Measurements from ENCODE around the gene PURB.

PURB gene

DNA sequence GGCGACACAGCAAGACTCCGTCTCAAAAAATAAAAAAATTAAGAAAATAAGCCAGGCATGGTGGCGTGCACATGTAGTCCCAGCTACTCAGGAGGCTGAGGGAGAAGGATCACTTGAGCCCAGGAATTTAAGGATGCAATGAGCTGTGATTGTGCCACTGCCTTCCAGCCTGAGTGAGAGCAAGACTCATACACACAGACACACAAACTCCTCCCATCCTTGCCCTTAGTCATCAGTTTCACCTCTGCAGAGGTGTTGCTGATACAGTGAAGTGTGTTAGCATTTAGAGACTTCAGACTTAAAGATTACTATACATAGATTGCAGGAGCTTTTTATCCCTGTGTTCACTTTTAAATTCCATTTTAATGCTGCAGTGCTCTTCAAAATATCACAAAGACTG, 31.9 kb downstream of the PURB start:
- 94% methylated on average over 3 of the region's 3 CpGs for WGBS
- no peak overlapping the region for H3K4me3 ChIP-seq (ENCODE audit: insufficient read depth in 1 of 2, low read depth in 1 of 2, low read length in 2 of 2)
- H3K9ac ChIP-seq (ENCODE audit: low read length): no peak overlapping the region
- no peak overlapping the region for H4K91ac ChIP-seq (ENCODE audit: low read length)
- no peak overlapping the region for H2AFZ ChIP-seq (ENCODE audit: low read depth, low read length)
- H3K4me2 ChIP-seq (ENCODE audit: low read length, poor library complexity, severe bottlenecking): no peak overlapping the region
- no peaks in the 10 kb centered on the region for H3K79me1 ChIP-seq (replicated peaks; ENCODE audit: low read length, poor library complexity, severe bottlenecking)
- H2AK5ac ChIP-seq (ENCODE audit: low read length, severe bottlenecking): no peak overlapping the region
- no peak overlapping the region for H2BK12ac ChIP-seq (ENCODE audit: low read length in 2 of 2)
- H4K8ac ChIP-seq (ENCODE audit: low read length): no peak overlapping the region
- H3K23ac ChIP-seq (ENCODE audit: low read length in 2 of 2): no peak overlapping the region
- DNase-seq: no peak
- no peak overlapping the region for H3K18ac ChIP-seq (ENCODE audit: low read depth in 1 of 2, low read length in 2 of 2)
- no peak overlapping the region for H3K27ac ChIP-seq (ENCODE audit: low read length, poor library complexity, severe bottlenecking)
- H2BK15ac ChIP-seq (ENCODE audit: low read depth, poor library complexity, severe bottlenecking): no peak overlapping the region
- H3K9me3 ChIP-seq (ENCODE audit: control insufficient read depth, low read length): no peaks in the 10 kb centered on the region
- H3K4ac ChIP-seq (ENCODE audit: low read depth in 1 of 2, low read length in 2 of 2): no peak overlapping the region
- H3K36me3 ChIP-seq (ENCODE audit: control insufficient read depth in 1 of 2, insufficient read depth in 2 of 2, low read depth in 1 of 2, low read length in 2 of 2): no peaks in the 10 kb centered on the region
- H3K27me3 ChIP-seq (ENCODE audit: control insufficient read depth in 1 of 2, insufficient read depth in 1 of 2, low read length in 2 of 2): no peaks in the 10 kb centered on the region
- no peak overlapping the region for H2BK5ac ChIP-seq (ENCODE audit: low read depth, low read length, poor library complexity, severe bottlenecking)
- no peak overlapping the region for H2BK120ac ChIP-seq (ENCODE audit: low read depth, low read length)
- H3K4me1 ChIP-seq (ENCODE audit: control insufficient read depth, insufficient read depth, low read depth, low read length): peaks cover 3% of the 10 kb centered on the region
- no peak overlapping the region for H3K14ac ChIP-seq (ENCODE audit: low read length in 2 of 2)

- Histone ChIP-seq H2BK5ac (ENCODE audit: low read depth, low read length, poor library complexity, severe bottlenecking) (no peak overlapping the region), H3K14ac (ENCODE audit: low read length in 2 of 2) (no peak overlapping the region), H4K8ac (ENCODE audit: low read length) (no peak overlapping the region), H3K27me3 (ENCODE audit: control insufficient read depth in 1 of 2, insufficient read depth in 1 of 2, low read length in 2 of 2) (no peaks in the 10 kb centered on the region), H3K9me3 (ENCODE audit: control insufficient read depth, low read length) (no peaks in the 10 kb centered on the region), H2BK15ac (ENCODE audit: low read depth, poor library complexity, severe bottlenecking) (no peak overlapping the region), H3K4me2 (ENCODE audit: low read length, poor library complexity, severe bottlenecking) (no peak overlapping the region), H3K79me1 (replicated peaks; ENCODE audit: low read length, poor library complexity, severe bottlenecking) (no peaks in the 10 kb centered on the region), H3K4me3 (ENCODE audit: insufficient read depth in 1 of 2, low read depth in 1 of 2, low read length in 2 of 2) (no peak overlapping the region), H4K91ac (ENCODE audit: low read length) (no peak overlapping the region), H2AK5ac (ENCODE audit: low read length, severe bottlenecking) (no peak overlapping the region), H3K18ac (ENCODE audit: low read depth in 1 of 2, low read length in 2 of 2) (no peak overlapping the region), H3K23ac (ENCODE audit: low read length in 2 of 2) (no peak overlapping the region), H3K9ac (ENCODE audit: low read length) (no peak overlapping the region), H3K4ac (ENCODE audit: low read depth in 1 of 2, low read length in 2 of 2) (no peak overlapping the region), H3K36me3 (ENCODE audit: control insufficient read depth in 1 of 2, insufficient read depth in 2 of 2, low read depth in 1 of 2, low read length in 2 of 2) (no peaks in the 10 kb centered on the region), H2BK12ac (ENCODE audit: low read length in 2 of 2) (no peak overlapping the region), H2BK120ac (ENCODE audit: low read depth, low read length) (no peak overlapping the region), H3K27ac (ENCODE audit: low read length, poor library complexity, severe bottlenecking) (no peak overlapping the region), H2AFZ (ENCODE audit: low read depth, low read length) (no peak overlapping the region), H3K4me1 (ENCODE audit: control insufficient read depth, insufficient read depth, low read depth, low read length) (peaks cover 3% of the 10 kb centered on the region)
- 90% methylated on average over 2 of the region's 3 CpGs for WGBS
- no peak for DNase-seq
Measured at GRCh38 chr7:44852590-44852989, 32.7 kb downstream of the PURB start.

DNA sequence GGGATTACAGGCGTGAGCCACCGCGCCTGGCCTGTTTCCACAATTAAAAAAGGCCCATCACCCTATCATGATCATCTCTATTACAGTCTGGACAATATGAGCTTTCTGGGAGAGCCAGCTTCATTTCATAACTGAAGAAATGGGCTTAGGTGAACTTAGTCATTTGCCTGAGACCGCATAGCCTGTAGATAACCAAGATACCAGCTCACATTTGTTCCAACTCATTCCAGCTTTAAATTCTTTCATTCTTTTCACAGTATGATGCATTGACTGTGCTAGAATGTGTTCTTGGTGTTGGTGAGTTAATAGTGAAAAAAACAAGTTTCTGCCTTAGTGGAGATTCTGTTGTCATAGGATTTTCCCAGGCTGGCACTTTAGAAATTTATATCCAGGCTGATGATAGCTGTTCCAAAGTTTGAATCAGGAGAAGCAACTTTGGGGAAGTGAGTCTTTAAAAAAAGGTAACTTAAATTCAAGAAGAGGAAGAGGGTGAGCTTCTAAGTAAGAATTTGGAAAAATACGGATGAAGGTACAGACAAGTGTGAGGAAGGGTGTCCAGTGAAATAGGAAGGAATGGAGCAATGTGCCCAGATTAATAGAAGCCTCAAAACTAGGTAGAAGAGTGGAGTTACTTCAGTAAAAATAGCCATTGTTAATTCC, 35.3 kb downstream of the PURB start:
- Histone ChIP-seq H4K91ac (ENCODE audit: low read length) (no peak overlapping the region), H4K8ac (ENCODE audit: low read length) (no peak overlapping the region), H3K14ac (ENCODE audit: low read length in 2 of 2) (no peak overlapping the region), H3K27ac (ENCODE audit: low read length, poor library complexity, severe bottlenecking) (no peak overlapping the region), H3K23ac (ENCODE audit: low read length in 2 of 2) (no peak overlapping the region), H3K4me1 (ENCODE audit: control insufficient read depth, insufficient read depth, low read depth, low read length) (peaks cover 5% of the 10 kb centered on the region), H3K18ac (ENCODE audit: low read depth in 1 of 2, low read length in 2 of 2) (no peak overlapping the region), H3K27me3 (ENCODE audit: control insufficient read depth in 1 of 2, insufficient read depth in 1 of 2, low read length in 2 of 2) (no peaks in the 10 kb centered on the region), H2AFZ (ENCODE audit: low read depth, low read length) (no peak overlapping the region), H3K36me3 (ENCODE audit: control insufficient read depth in 1 of 2, insufficient read depth in 2 of 2, low read depth in 1 of 2, low read length in 2 of 2) (no peaks in the 10 kb centered on the region), H2BK5ac (ENCODE audit: low read depth, low read length, poor library complexity, severe bottlenecking) (no peak overlapping the region), H2BK15ac (ENCODE audit: low read depth, poor library complexity, severe bottlenecking) (no peak overlapping the region), H3K79me1 (replicated peaks; ENCODE audit: low read length, poor library complexity, severe bottlenecking) (no peaks in the 10 kb centered on the region), H3K9ac (ENCODE audit: low read length) (no peak overlapping the region), H3K9me3 (ENCODE audit: control insufficient read depth, low read length) (no peaks in the 10 kb centered on the region), H2BK12ac (ENCODE audit: low read length in 2 of 2) (no peak overlapping the region), H2BK120ac (ENCODE audit: low read depth, low read length) (no peak overlapping the region), H3K4ac (ENCODE audit: low read depth in 1 of 2, low read length in 2 of 2) (no peak overlapping the region), H2AK5ac (ENCODE audit: low read length, severe bottlenecking) (no peak overlapping the region), H3K4me3 (ENCODE audit: insufficient read depth in 1 of 2, low read depth in 1 of 2, low read length in 2 of 2) (no peak overlapping the region), H3K4me2 (ENCODE audit: low read length, poor library complexity, severe bottlenecking) (no peak overlapping the region)
- DNase-seq: no peak
- WGBS: 91% methylated on average over 3 of the region's 5 CpGs

- no peak overlapping the region for H3K14ac ChIP-seq (ENCODE audit: low read length in 2 of 2)
- no peaks in the 10 kb centered on the region for H3K36me3 ChIP-seq (ENCODE audit: control insufficient read depth in 1 of 2, insufficient read depth in 2 of 2, low read depth in 1 of 2, low read length in 2 of 2)
- no peak overlapping the region for H3K23ac ChIP-seq (ENCODE audit: low read length in 2 of 2)
- H4K8ac ChIP-seq (ENCODE audit: low read length): no peak overlapping the region
- H2BK15ac ChIP-seq (ENCODE audit: low read depth, poor library complexity, severe bottlenecking): no peak overlapping the region
- no peaks in the 10 kb centered on the region for H3K9me3 ChIP-seq (ENCODE audit: control insufficient read depth, low read length)
- H3K18ac ChIP-seq (ENCODE audit: low read depth in 1 of 2, low read length in 2 of 2): no peak overlapping the region
- H2AK5ac ChIP-seq (ENCODE audit: low read length, severe bottlenecking): no peak overlapping the region
- H2BK5ac ChIP-seq (ENCODE audit: low read depth, low read length, poor library complexity, severe bottlenecking): no peak overlapping the region
- H3K4me3 ChIP-seq (ENCODE audit: insufficient read depth in 1 of 2, low read depth in 1 of 2, low read length in 2 of 2): peak overlapping the region in 1 of 2 experiments; percentile 93
- no peak overlapping the region for H3K4ac ChIP-seq (ENCODE audit: low read depth in 1 of 2, low read length in 2 of 2)
- H2BK12ac ChIP-seq (ENCODE audit: low read length in 2 of 2): no peak overlapping the region
- no peaks in the 10 kb centered on the region for H3K79me1 ChIP-seq (replicated peaks; ENCODE audit: low read length, poor library complexity, severe bottlenecking)
- H3K4me1 ChIP-seq (ENCODE audit: control insufficient read depth, insufficient read depth, low read depth, low read length): peaks cover 5% of the 10 kb centered on the region
- H3K9ac ChIP-seq (ENCODE audit: low read length): peak overlapping the region; percentile 93
- H2BK120ac ChIP-seq (ENCODE audit: low read depth, low read length): no peak overlapping the region
- WGBS: 94% methylated on average over 4 of the region's 10 CpGs
- H3K27me3 ChIP-seq (ENCODE audit: control insufficient read depth in 1 of 2, insufficient read depth in 1 of 2, low read length in 2 of 2): no peaks in the 10 kb centered on the region
- H3K4me2 ChIP-seq (ENCODE audit: low read length, poor library complexity, severe bottlenecking): peak overlapping the region; percentile 79
- no peak overlapping the region for H2AFZ ChIP-seq (ENCODE audit: low read depth, low read length)
- DNase-seq: no peak
- peak overlapping the region; percentile 54 for H3K27ac ChIP-seq (ENCODE audit: low read length, poor library complexity, severe bottlenecking)
- H4K91ac ChIP-seq (ENCODE audit: low read length): no peak overlapping the region
Measured at GRCh38 chr7:44849259-44849884, 36.0 kb downstream of the PURB start.

Data from mesenchymal stem cell (in vitro differentiated cells and primary cell).